Mucosa of descending colon (tissue), 3 donors: ENCODE results near the gene ATF7. TPM values are rescaled to one million over a fixed set of nuclear protein-coding genes. Genes with fewer than 3 reads are reported as not detected.

ENCODE experiments used
- ATAC-seq: fragments of 200-7000 bp; cut with Tn5 transposase; one replicate; pipeline ENCODE4 v1.9.1; 2020; ENCODE audit warnings: mild to moderate bottlenecking, moderate library complexity
- DNase-seq, 3 donors: peaks; one replicate each; pipeline ENCODE4 v3.0.0-alpha.2; 2020
- H3K36me3 ChIP-seq: fragments of 200-600 bp; one replicate; pipeline ENCODE4 v1.8.0; 2021; ENCODE audit warnings: low read depth, mild to moderate bottlenecking
- H3K4me1 ChIP-seq: fragments of 200-600 bp; one replicate; pipeline ENCODE4 v1.8.0; 2021; ENCODE audit warnings: low read depth, mild to moderate bottlenecking
- H3K4me3 ChIP-seq: fragments of 200-600 bp; one replicate; pipeline ENCODE4 v1.8.0; 2021; ENCODE audit warnings: mild to moderate bottlenecking
- H3K9me3 ChIP-seq: fragments of 200-600 bp; one replicate; pipeline ENCODE4 v1.8.0; 2021; ENCODE audit warnings: mild to moderate bottlenecking
- CTCF ChIP-seq: fragments of 200-600 bp; IDR thresholded peaks from one replicate; pipeline ENCODE4 v1.8.0; 2022; ENCODE audit warnings: antibody characterized with exemption, mild to moderate bottlenecking
- intact Hi-C, 2 donors: fragments of 100-400 bp; cut with DNase I in 1 of 2; cut with micrococcal nuclease in 1 of 2; formaldehyde crosslinking; loops; one replicate each; pipeline versions ENCODE4 v1.11.0 to v1.11.1; 2022; cut with DNase I, micrococcal nuclease
- total RNA-seq, 3 donors: library from RNA; stranded (reverse); fragmentation: NEBNext Ultra II Directional in 2 of 3; extraction: Animal tissue kit (Norgen Biotek cat#: 25700) in 2 of 3; gene quantifications; one replicate each; pipeline versions ENCODE4 v1.2.1 to v1.2.4, GENCODE V29; 2021 to 2023
- donor health status: DM: no; HTN: no; CAD: no; lungs with moderate emphysema.
- donor health status: DM: no; HTN: no; CAD: no.
- donor health status: DM: no; HTN: yes; CAD: no.

The ATF7 gene
- total RNA-seq, 3 donors from 2014 or later, result 35.6 to 50.9 (median 42.8) TPM

GRCh38 chr12:53479331-53479730 lies 146.9 kb downstream of the ATF7 start:
- ATAC-seq (no peak), DNase-seq (no peak)
- Histone ChIP-seq H3K4me3 (no peak overlapping the region), H3K9me3 (no peaks in the 10 kb centered on the region), H3K4me1 (peaks cover 19% of the 10 kb centered on the region), H3K36me3 (no peaks in the 10 kb centered on the region)
- TF ChIP-seq CTCF, result no peak
- intact Hi-C loops, result no loop called here

- intact Hi-C loops, result no loop called here
- Histone ChIP-seq H3K4me3 (no peak overlapping the region), H3K4me1 (peaks cover 19% of the 10 kb centered on the region), H3K9me3 (no peaks in the 10 kb centered on the region), H3K36me3 (no peaks in the 10 kb centered on the region)
- DNase-seq, result no peak
- no peak for ATAC-seq
- no peak for TF ChIP-seq CTCF
Observed at GRCh38 chr12:53478865-53479264, 147.3 kb downstream of the ATF7 start.

GRCh38 chr12:53476769-53477209 lies 149.4 kb downstream of the ATF7 start:
- Histone ChIP-seq H3K4me3 (no peak overlapping the region), H3K4me1 (peaks cover 9% of the 10 kb centered on the region), H3K9me3 (no peaks in the 10 kb centered on the region), H3K36me3 (no peaks in the 10 kb centered on the region)
- intact Hi-C loops, result no loop called here
- peak; percentile 24 for ATAC-seq
- no peak for DNase-seq
- TF ChIP-seq CTCF, result no peak

GRCh38 chr12:53474819-53475218 lies 151.4 kb downstream of the ATF7 start:
- H3K4me1 ChIP-seq, result peaks cover 9% of the 10 kb centered on the region
- H3K4me3 ChIP-seq, result no peak overlapping the region
- DNase-seq (no peak), ATAC-seq (no peak)
- H3K9me3 ChIP-seq, result no peaks in the 10 kb centered on the region
- no peak for TF ChIP-seq CTCF
- H3K36me3 ChIP-seq, result peaks cover 7% of the 10 kb centered on the region
- intact Hi-C loops, result no loop called here

GRCh38 chr12:53474077-53474476 lies 152.1 kb downstream of the ATF7 start:
- Histone ChIP-seq H3K4me3 (no peak overlapping the region), H3K9me3 (no peaks in the 10 kb centered on the region), H3K36me3 (peaks cover 13% of the 10 kb centered on the region), H3K4me1 (peaks cover 9% of the 10 kb centered on the region)
- TF ChIP-seq CTCF, result no peak
- DNase-seq (no peak), ATAC-seq (no peak)
- intact Hi-C loops, result no loop called here

GRCh38 chr12:53472056-53472582 lies 154.1 kb downstream of the ATF7 start:
- ATAC-seq (no peak), DNase-seq (no peak)
- peaks cover 28% of the 10 kb centered on the region for H3K36me3 ChIP-seq
- no peak for TF ChIP-seq CTCF
- no peaks in the 10 kb centered on the region for H3K9me3 ChIP-seq
- H3K4me3 ChIP-seq, result no peak overlapping the region
- intact Hi-C loops, result no loop called here
- peaks cover 9% of the 10 kb centered on the region for H3K4me1 ChIP-seq
